HG03342 (cell line): ENCODE data around the gene TCAIM.
"Not testable (repeated sequence)": the region's sequence is repeated elsewhere in the genome, so short reads cannot be mapped to it uniquely, and the experiment has no call there.

Experiments
- ATAC-seq: cut with Tn5 transposase; IDR thresholded peaks from one replicate; pipeline ENCODE4 v1.9.1; 2021; ENCODE audit warnings: mild to moderate bottlenecking, moderate library complexity; ENCODE audit not compliant: unreplicated experiment

TCAIM gene

GRCh38 chr3:44412365-44412764 is 73.8 kb downstream of the TCAIM start:
- ATAC-seq, result no peak

- no peak for ATAC-seq
Measured at GRCh38 chr3:44414517-44415090, 76.0 kb downstream of the TCAIM start.

- no peak for ATAC-seq
Measured at GRCh38 chr3:44415421-44415820, 76.9 kb downstream of the TCAIM start.

- ATAC-seq, result no peak
Measured at GRCh38 chr3:44416031-44417030, 77.8 kb downstream of the TCAIM start.

- not testable (repeated sequence) for ATAC-seq
Measured at GRCh38 chr3:44418118-44418517, 79.6 kb downstream of the TCAIM start.

GRCh38 chr3:44418549-44418948 is 80.0 kb downstream of the TCAIM start:
- no peak for ATAC-seq

GRCh38 chr3:44419116-44419922 is 80.8 kb downstream of the TCAIM start:
- ATAC-seq, result no peak

- ATAC-seq, result no peak
Measured at GRCh38 chr3:44419923-44420650, 81.5 kb downstream of the TCAIM start.

GRCh38 chr3:44420676-44421075 is 82.1 kb downstream of the TCAIM start:
- ATAC-seq, result no peak

GRCh38 chr3:44421280-44421679 is 82.7 kb downstream of the TCAIM start:
- no peak for ATAC-seq

- ATAC-seq, result no peak
Measured at GRCh38 chr3:44424758-44425157, 86.2 kb downstream of the TCAIM start.

GRCh38 chr3:44427683-44428082 is 89.1 kb downstream of the TCAIM start:
- no peak for ATAC-seq

- ATAC-seq, result no peak
Measured at GRCh38 chr3:44428910-44429309, 90.3 kb downstream of the TCAIM start.

- ATAC-seq, result no peak
Measured at GRCh38 chr3:44429459-44429858, 90.9 kb downstream of the TCAIM start.

- no peak for ATAC-seq
Measured at GRCh38 chr3:44430466-44430865, 91.9 kb downstream of the TCAIM start.

GRCh38 chr3:44434834-44435510 is 96.4 kb downstream of the TCAIM start:
- no peak for ATAC-seq

- ATAC-seq, result no peak
Measured at GRCh38 chr3:44436181-44436580, 97.6 kb downstream of the TCAIM start.

GRCh38 chr3:44437800-44438199 is 99.2 kb downstream of the TCAIM start:
- ATAC-seq, result no peak

GRCh38 chr3:44439499-44440295 is 101.1 kb downstream of the TCAIM start:
- ATAC-seq, result peak; percentile 93
